Brain pericyte (primary cell): Measurements from ENCODE around the gene KATNB1.
"Not testable (repeated sequence)": the region's sequence is repeated elsewhere in the genome, so short reads cannot be mapped to it uniquely, and the experiment has no call there.

Experiments used
- DNase-seq: peaks from one replicate; pipeline ENCODE4 v3.0.0-alpha.2; 2012; ENCODE audit warnings: low read depth, low spot score

KATNB1 gene

GRCh38 chr16:57743886-57744641 lies 8.5 kb downstream of the KATNB1 start:
- DNase-seq, result no peak

GRCh38 chr16:57744642-57744903 lies 9.0 kb downstream of the KATNB1 start:
- DNase-seq, result no peak

- DNase-seq, result no peak
Measured at GRCh38 chr16:57745768-57746167, 10.2 kb downstream of the KATNB1 start.

- DNase-seq, result not testable (repeated sequence)
Measured at GRCh38 chr16:57746316-57746715, 10.7 kb downstream of the KATNB1 start.

- no peak for DNase-seq
Measured at GRCh38 chr16:57747091-57747490, 11.5 kb downstream of the KATNB1 start.

GRCh38 chr16:57747496-57747895 lies 11.9 kb downstream of the KATNB1 start:
- DNase-seq, result no peak

GRCh38 chr16:57747996-57748395 lies 12.4 kb downstream of the KATNB1 start:
- no peak for DNase-seq

- DNase-seq, result no peak
Measured at GRCh38 chr16:57748596-57748995, 13.0 kb downstream of the KATNB1 start.

GRCh38 chr16:57749101-57749692 lies 13.6 kb downstream of the KATNB1 start:
- DNase-seq, result no peak

GRCh38 chr16:57749856-57750452 lies 14.4 kb downstream of the KATNB1 start:
- DNase-seq, result no peak

- DNase-seq, result no peak
Measured at GRCh38 chr16:57750796-57751538, 15.4 kb downstream of the KATNB1 start.

- DNase-seq, result no peak
Measured at GRCh38 chr16:57751539-57752202, 16.1 kb downstream of the KATNB1 start.

- no peak for DNase-seq
Measured at GRCh38 chr16:57752203-57752580, 16.6 kb downstream of the KATNB1 start.

- no peak for DNase-seq
Measured at GRCh38 chr16:57752581-57753447, 17.2 kb downstream of the KATNB1 start.

GRCh38 chr16:57753448-57754353 lies 18.1 kb downstream of the KATNB1 start:
- DNase-seq, result no peak

- no peak for DNase-seq
Measured at GRCh38 chr16:57754354-57755060, 18.9 kb downstream of the KATNB1 start.

GRCh38 chr16:57755061-57755684 lies 19.6 kb downstream of the KATNB1 start:
- no peak for DNase-seq

GRCh38 chr16:57755726-57756423 lies 20.3 kb downstream of the KATNB1 start:
- no peak for DNase-seq
